ENCODE results near the gene CNDP1. TPM values are rescaled to one million over a fixed set of nuclear protein-coding genes. Genes with fewer than 3 reads are reported as not detected.

CNDP1 gene
- total RNA-seq, 5 donors from 2014 or later (not counting 1 experiment from before 2014, with no cell fraction given): 0.16 to 0.76 TPM; not detected in 3

DNA sequence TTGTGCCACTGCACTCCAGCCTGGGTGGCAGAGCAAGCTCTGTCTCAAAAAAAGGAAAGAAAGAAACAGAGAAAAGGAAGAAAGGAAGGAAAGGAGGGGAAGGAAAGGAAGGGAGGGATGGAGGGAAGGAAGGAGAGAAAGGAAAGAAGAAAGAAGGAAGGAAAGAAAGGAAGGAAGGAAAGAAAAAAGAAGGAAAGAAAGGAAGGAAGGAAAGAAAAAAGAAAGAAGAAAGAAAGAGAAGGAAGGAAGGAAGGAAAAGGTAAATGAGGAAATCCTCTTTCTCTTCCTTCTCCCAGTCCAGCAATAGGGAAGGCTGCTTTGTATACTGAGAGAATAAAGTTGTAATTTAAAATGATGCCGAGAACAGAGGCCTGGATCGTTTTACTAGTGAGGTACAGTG, 40.6 kb downstream of the CNDP1 start:
- DNase-seq: no peak
- ChIA-PET POLR2A (no interaction called here), CTCF (no interaction called here)
- no peaks in the 10 kb centered on the region for H3K9me3 Mint-ChIP-seq
- Histone ChIP-seq H3K27me3 (replicated peaks in 1 of 2; ENCODE audit: control insufficient read depth in 2 of 2, extremely low read depth in 1 of 2, insufficient read depth in 2 of 2, low read length in 1 of 2) (peaks cover 0 to 9% of the 10 kb centered on the region in 2 experiments), H3K36me3 (ENCODE audit: control insufficient read depth in 2 of 2, extremely low read depth in 1 of 2, insufficient read depth in 1 of 2, low read length in 1 of 2) (no peaks in the 10 kb centered on the region), H3K27ac (ENCODE audit: low read length) (no peak overlapping the region), H3K4me3 (ENCODE audit: control insufficient read depth in 1 of 2, extremely low read depth in 1 of 2, low read length in 1 of 2) (no peak overlapping the region), H3K4me1 (ENCODE audit: control insufficient read depth in 1 of 2, extremely low read depth in 1 of 2, insufficient read depth in 2 of 2, low read length in 2 of 2) (no peaks in the 10 kb centered on the region), H3K9me3 (no peaks in the 10 kb centered on the region)
- no peak overlapping the region for H3K4me3 Mint-ChIP-seq
- H3K36me3 Mint-ChIP-seq: no peaks in the 10 kb centered on the region
- H3K27ac Mint-ChIP-seq: no peak overlapping the region
- WGBS (ENCODE audit: insufficient coverage): 94% methylated on average over 2 of the region's 2 CpGs
- H3K27me3 Mint-ChIP-seq: peaks cover 14 to 22% of the 10 kb centered on the region in 2 donors
- ATAC-seq (replicated peaks in 1 of 4): no peak
- H3K4me1 Mint-ChIP-seq: no peaks in the 10 kb centered on the region

DNA sequence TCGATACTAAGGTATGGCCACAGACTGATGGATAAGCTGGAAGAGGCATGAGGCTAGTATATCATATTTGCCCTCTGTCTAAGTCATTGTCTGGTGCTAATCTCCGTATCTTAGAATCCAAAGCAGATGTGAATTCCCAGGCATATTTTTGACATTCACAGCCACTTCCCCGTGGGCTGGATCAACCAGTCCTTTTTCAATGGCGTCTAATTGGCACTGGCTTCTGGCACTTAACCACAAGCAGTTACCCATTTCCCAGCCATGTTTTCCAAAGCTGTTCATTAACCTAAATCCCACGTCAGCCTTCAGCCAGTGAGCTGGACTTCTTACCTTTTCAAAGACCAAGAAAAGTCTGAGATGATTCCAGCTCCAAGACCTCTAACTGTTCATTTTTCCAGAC, 42.7 kb downstream of the CNDP1 start:
- Mint-ChIP-seq H3K36me3 (no peaks in the 10 kb centered on the region), H3K9me3 (no peaks in the 10 kb centered on the region), H3K27ac (no peak overlapping the region), H3K27me3 (peaks cover 19 to 31% of the 10 kb centered on the region in 2 donors), H3K4me3 (no peak overlapping the region), H3K4me1 (no peaks in the 10 kb centered on the region)
- DNase-seq (no peak), ATAC-seq (replicated peaks in 1 of 4) (no peak)
- Histone ChIP-seq H3K4me1 (ENCODE audit: control insufficient read depth in 1 of 2, extremely low read depth in 1 of 2, insufficient read depth in 2 of 2, low read length in 2 of 2) (no peaks in the 10 kb centered on the region), H3K9me3 (no peaks in the 10 kb centered on the region), H3K36me3 (ENCODE audit: control insufficient read depth in 2 of 2, extremely low read depth in 1 of 2, insufficient read depth in 1 of 2, low read length in 1 of 2) (no peaks in the 10 kb centered on the region), H3K27me3 (replicated peaks in 1 of 2; ENCODE audit: control insufficient read depth in 2 of 2, extremely low read depth in 1 of 2, insufficient read depth in 2 of 2, low read length in 1 of 2) (peaks cover 0 to 23% of the 10 kb centered on the region in 2 experiments), H3K27ac (ENCODE audit: low read length) (no peak overlapping the region), H3K4me3 (ENCODE audit: control insufficient read depth in 1 of 2, extremely low read depth in 1 of 2, low read length in 1 of 2) (no peak overlapping the region)
- 59% methylated on average over 5 of the region's 5 CpGs for WGBS (ENCODE audit: insufficient coverage)
- CTCF ChIA-PET: no interaction called here
- POLR2A ChIA-PET: interaction anchor here in 1 of 2 donors (0.6 kb wide), 1 partner anchor 9 kb away, joined by 7 read pairs; no protein-coding TSS in a partner anchor

DNA sequence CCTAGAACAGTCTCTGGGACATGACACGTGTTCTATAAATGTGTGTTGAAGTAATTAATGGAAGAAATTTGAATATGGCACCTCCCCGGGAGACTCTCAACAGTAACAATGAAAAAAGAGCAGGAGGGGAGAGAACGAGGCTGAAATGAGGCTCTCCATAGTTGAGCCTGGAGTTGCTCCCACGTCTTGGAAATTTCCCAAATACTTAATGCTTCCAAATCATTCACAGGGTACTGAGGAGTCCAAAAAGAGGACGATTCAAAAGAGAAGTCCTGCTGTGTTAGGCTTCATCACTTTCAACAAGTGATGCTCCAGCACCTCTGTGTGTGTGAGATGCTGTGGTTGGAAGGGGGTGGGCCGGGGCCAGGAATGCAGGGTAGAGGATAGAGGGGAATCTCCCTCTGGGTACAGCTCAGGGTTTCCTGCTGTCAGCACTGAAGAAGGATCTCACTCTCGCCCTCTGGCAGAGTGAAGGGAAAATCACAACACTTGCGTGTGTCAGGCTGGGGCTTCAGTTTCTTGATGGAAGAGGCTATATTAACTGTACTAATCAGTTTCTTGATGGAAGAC, 45.3 kb downstream of the CNDP1 start:
- H3K9me3 ChIP-seq: no peaks in the 10 kb centered on the region
- Mint-ChIP-seq H3K9me3 (no peaks in the 10 kb centered on the region), H3K4me1 (no peaks in the 10 kb centered on the region), H3K4me3 (no peak overlapping the region), H3K36me3 (no peaks in the 10 kb centered on the region), H3K27ac (no peak overlapping the region), H3K27me3 (peaks cover 27 to 44% of the 10 kb centered on the region in 2 donors)
- no peaks in the 10 kb centered on the region for H3K4me1 ChIP-seq (ENCODE audit: control insufficient read depth in 1 of 2, extremely low read depth in 1 of 2, insufficient read depth in 2 of 2, low read length in 2 of 2)
- POLR2A ChIA-PET: interaction anchor here in 1 of 2 donors (0.5 kb wide), 1 partner anchor 19 kb away, joined by 3 read pairs; no protein-coding TSS in a partner anchor
- H3K4me3 ChIP-seq (ENCODE audit: control insufficient read depth in 1 of 2, extremely low read depth in 1 of 2, low read length in 1 of 2): no peak overlapping the region
- DNase-seq (no peak), ATAC-seq (replicated peaks in 1 of 4) (no peak)
- CTCF ChIA-PET: no interaction called here
- no peaks in the 10 kb centered on the region for H3K36me3 ChIP-seq (ENCODE audit: control insufficient read depth in 2 of 2, extremely low read depth in 1 of 2, insufficient read depth in 1 of 2, low read length in 1 of 2)
- peaks cover 0 to 20% of the 10 kb centered on the region in 2 experiments for H3K27me3 ChIP-seq (replicated peaks in 1 of 2; ENCODE audit: control insufficient read depth in 2 of 2, extremely low read depth in 1 of 2, insufficient read depth in 2 of 2, low read length in 1 of 2)
- no CpG with 5 or more reads among the region's 8 CpGs for WGBS (ENCODE audit: insufficient coverage)
- H3K27ac ChIP-seq (ENCODE audit: low read length): no peak overlapping the region

DNA sequence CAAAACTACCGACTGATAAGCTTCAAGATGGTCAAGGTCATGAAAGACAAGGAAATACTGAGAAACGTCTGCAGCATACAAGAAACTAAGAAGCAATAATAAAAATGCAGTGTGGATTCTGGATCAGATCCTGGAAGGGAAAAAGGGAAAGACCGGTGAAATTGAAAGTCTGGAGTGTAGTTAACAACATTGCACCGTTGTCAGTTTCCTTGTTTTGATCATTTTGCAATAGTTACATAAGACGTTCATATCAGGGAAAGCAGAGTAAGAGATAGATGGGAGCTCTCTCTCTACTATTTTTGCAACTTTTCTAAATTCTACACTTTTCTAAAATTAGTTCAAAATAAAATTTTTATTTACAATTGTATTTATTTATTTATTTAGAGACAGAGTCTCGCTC, 48.3 kb downstream of the CNDP1 start:
- Mint-ChIP-seq H3K4me1 (no peaks in the 10 kb centered on the region), H3K27me3 (peaks cover 36 to 57% of the 10 kb centered on the region in 2 donors), H3K27ac (no peak overlapping the region), H3K4me3 (no peak overlapping the region), H3K9me3 (no peaks in the 10 kb centered on the region), H3K36me3 (no peaks in the 10 kb centered on the region)
- peaks cover 0 to 21% of the 10 kb centered on the region in 2 experiments for H3K27me3 ChIP-seq (replicated peaks in 1 of 2; ENCODE audit: control insufficient read depth in 2 of 2, extremely low read depth in 1 of 2, insufficient read depth in 2 of 2, low read length in 1 of 2)
- POLR2A ChIA-PET: no interaction called here
- DNase-seq (no peak), ATAC-seq (replicated peaks in 1 of 4) (no peak)
- no peaks in the 10 kb centered on the region for H3K4me1 ChIP-seq (ENCODE audit: control insufficient read depth in 1 of 2, extremely low read depth in 1 of 2, insufficient read depth in 2 of 2, low read length in 2 of 2)
- H3K36me3 ChIP-seq (ENCODE audit: control insufficient read depth in 2 of 2, extremely low read depth in 1 of 2, insufficient read depth in 1 of 2, low read length in 1 of 2): no peaks in the 10 kb centered on the region
- CTCF ChIA-PET: interaction anchor here (0.9 to 1.1 kb wide), 2 partner anchors 31 to 240 kb away, joined by 3 to 4 read pairs; no protein-coding TSS in a partner anchor
- WGBS (ENCODE audit: insufficient coverage): 80% methylated on average over 1 of the region's 6 CpGs
- no peak overlapping the region for H3K4me3 ChIP-seq (ENCODE audit: control insufficient read depth in 1 of 2, extremely low read depth in 1 of 2, low read length in 1 of 2)
- H3K27ac ChIP-seq (ENCODE audit: low read length): no peak overlapping the region
- no peaks in the 10 kb centered on the region for H3K9me3 ChIP-seq

DNA sequence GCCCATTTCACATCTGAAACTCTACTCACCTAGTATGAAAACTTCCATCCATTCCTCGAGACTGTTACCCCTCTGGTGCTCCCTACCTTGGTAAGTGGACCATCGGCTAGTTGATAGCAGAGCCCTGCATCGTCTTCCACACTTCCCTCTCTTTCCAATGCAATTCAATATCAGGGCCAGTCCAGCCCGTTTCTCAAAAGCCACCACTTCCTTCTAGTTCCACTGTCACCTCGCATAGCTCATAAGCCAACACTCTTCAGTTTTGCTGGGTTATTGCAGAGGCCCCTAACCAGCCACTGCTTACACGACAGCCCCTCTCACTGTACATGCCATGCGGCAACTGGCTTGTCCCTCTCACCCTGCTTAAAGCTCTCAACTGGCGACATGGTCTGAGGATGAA, 53.1 kb downstream of the CNDP1 start:
- ATAC-seq (replicated peaks in 1 of 4) (no peak), DNase-seq (no peak)
- Mint-ChIP-seq H3K27ac (no peak overlapping the region), H3K4me3 (no peak overlapping the region), H3K4me1 (peaks cover 0 to 7% (median 0%) of the 10 kb centered on the region in 3 donors), H3K36me3 (peaks cover under 1% of the 10 kb centered on the region), H3K9me3 (no peaks in the 10 kb centered on the region), H3K27me3 (peaks cover 13 to 34% of the 10 kb centered on the region in 2 donors)
- Histone ChIP-seq H3K4me3 (ENCODE audit: control insufficient read depth in 1 of 2, extremely low read depth in 1 of 2, low read length in 1 of 2) (no peak overlapping the region), H3K9me3 (no peaks in the 10 kb centered on the region), H3K4me1 (ENCODE audit: control insufficient read depth in 1 of 2, extremely low read depth in 1 of 2, insufficient read depth in 2 of 2, low read length in 2 of 2) (no peaks in the 10 kb centered on the region), H3K27ac (ENCODE audit: low read length) (no peak overlapping the region), H3K36me3 (ENCODE audit: control insufficient read depth in 2 of 2, extremely low read depth in 1 of 2, insufficient read depth in 1 of 2, low read length in 1 of 2) (peaks cover 0 to 1% of the 10 kb centered on the region in 2 donors), H3K27me3 (replicated peaks in 1 of 2; ENCODE audit: control insufficient read depth in 2 of 2, extremely low read depth in 1 of 2, insufficient read depth in 2 of 2, low read length in 1 of 2) (peaks cover 0 to 9% of the 10 kb centered on the region in 2 experiments)
- POLR2A ChIA-PET: no interaction called here
- CTCF ChIA-PET: no interaction called here
- WGBS (ENCODE audit: insufficient coverage): 65% methylated on average over 8 of the region's 8 CpGs

DNA sequence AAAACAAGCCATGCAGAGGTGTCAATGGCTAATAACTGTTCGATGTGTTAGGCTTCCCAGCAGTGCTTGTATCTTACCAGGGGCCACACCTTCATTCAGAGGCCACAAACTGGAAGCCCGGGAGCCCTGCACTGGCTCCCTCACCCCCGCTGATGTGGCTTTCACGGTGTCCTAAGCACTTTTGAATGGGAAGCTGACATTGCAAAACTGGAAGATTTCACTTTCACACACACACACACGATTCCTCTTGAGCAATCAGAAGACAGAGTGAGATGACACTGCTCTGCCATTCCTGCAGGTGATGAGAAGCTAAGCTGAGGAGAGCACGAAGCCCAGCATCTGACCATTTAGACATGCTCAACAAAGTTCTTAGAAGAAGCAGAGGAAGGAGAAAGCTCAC, 54.7 kb downstream of the CNDP1 start:
- DNase-seq: no peak
- H3K4me1 ChIP-seq (ENCODE audit: control insufficient read depth in 1 of 2, extremely low read depth in 1 of 2, insufficient read depth in 2 of 2, low read length in 2 of 2): no peaks in the 10 kb centered on the region

More for the DNA sequence above, 54.7 kb downstream of the CNDP1 start:
- Histone ChIP-seq H3K27me3 (replicated peaks in 1 of 2; ENCODE audit: control insufficient read depth in 2 of 2, extremely low read depth in 1 of 2, insufficient read depth in 2 of 2, low read length in 1 of 2) (peaks cover 0 to 5% of the 10 kb centered on the region in 2 experiments), H3K4me3 (ENCODE audit: control insufficient read depth in 1 of 2, extremely low read depth in 1 of 2, low read length in 1 of 2) (no peak overlapping the region), H3K36me3 (ENCODE audit: control insufficient read depth in 2 of 2, extremely low read depth in 1 of 2, insufficient read depth in 1 of 2, low read length in 1 of 2) (peaks cover 0 to 8% of the 10 kb centered on the region in 2 donors), H3K9me3 (no peaks in the 10 kb centered on the region), H3K27ac (ENCODE audit: low read length) (no peak overlapping the region)
- ATAC-seq (replicated peaks in 1 of 4): no peak
- H3K9me3 Mint-ChIP-seq: no peaks in the 10 kb centered on the region
- H3K4me3 Mint-ChIP-seq: no peak overlapping the region
- 28% methylated on average over 3 of the region's 6 CpGs for WGBS (ENCODE audit: insufficient coverage)
- H3K27ac Mint-ChIP-seq: no peak overlapping the region
- H3K36me3 Mint-ChIP-seq: peaks cover 14% of the 10 kb centered on the region
- H3K27me3 Mint-ChIP-seq: peaks cover 9 to 23% of the 10 kb centered on the region in 2 donors
- ChIA-PET POLR2A (no interaction called here), CTCF (no interaction called here)
- peaks cover 3 to 7% (median 5%) of the 10 kb centered on the region in 3 donors for H3K4me1 Mint-ChIP-seq
